ENCODE data around the gene DNAH11.
A peak's percentile ranks its signal among the peaks of the same experiment; 100 is the strongest.
"Not testable (repeated sequence)": the region's sequence is repeated elsewhere in the genome, so short reads cannot be mapped to it uniquely, and the experiment has no call there.

Gene DNAH11

DNA sequence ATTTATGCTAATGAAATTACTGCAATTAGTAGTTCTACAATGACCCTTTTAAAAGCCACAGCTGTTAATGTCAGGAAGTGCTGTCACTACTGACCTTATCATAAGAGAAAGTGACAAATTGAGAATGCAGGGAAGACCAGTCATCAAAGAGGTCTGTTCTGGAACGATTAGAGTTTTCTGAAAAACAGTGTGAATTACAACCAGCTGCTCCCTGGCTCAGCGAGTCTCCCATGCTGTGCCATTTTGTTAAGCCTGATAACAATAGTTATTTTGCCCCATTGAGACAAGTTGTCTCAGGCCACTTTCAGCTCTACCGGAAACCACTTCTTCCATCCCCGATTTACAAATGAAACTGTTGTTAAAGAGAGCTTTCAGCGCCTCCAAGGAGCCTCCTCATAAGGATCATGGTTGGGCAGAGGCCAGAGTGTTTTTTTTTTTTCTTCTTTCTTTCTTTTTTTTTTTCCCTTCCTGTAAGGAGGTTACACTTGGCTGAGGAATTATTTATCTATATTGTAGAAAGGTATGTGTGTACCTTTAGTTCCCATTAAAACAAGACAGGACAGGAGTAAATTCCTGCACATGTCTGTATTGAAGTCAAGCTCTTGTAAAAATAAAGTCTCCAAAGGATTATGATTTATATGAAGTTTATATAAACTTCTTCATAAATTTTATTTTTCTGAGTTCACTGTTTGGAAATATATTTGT is 229.2 kb downstream of the DNAH11 start:
- DNase-seq (ENCODE audit: low spot score), result peak; percentile 53

DNA sequence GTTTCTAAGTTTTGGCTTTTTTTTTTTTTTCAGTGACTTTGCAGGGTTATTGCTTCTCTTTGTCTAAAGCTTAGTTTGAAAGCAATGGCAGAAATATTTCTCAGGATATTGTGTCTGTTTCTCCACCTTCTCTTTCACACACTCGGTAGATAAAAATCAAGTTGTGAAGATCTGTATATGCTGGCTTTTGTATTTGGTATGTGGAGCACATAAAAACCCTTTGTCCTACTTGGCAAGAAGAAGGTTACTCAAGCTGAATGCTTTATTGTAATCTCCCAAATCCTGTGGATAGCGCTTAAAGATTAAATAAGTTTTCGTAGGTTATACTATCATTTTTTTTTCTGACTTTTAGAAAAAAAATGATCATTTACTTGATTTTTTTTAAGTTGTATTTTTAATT is 230.5 kb downstream of the DNAH11 start:
- peak; percentile 73 for DNase-seq (ENCODE audit: low spot score)

DNA sequence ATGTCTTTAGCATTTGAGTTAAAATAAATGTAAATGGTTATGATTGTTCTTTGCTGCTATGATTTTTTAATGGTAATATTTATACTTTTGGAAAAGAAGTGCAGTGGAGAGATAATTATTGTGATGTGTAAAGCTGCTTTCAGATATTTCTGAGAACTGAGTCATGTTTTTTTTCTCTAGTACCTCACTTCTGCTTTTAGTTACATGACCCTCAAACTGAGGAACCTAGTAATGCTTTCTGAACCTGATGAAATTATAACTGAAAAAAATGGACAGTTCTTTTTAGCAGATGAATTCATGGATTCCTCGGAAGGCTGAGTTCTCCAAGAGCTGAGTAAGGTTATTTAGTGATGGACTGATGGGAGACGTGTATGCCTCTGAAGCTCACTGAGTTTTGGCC is 235.1 kb downstream of the DNAH11 start:
- DNase-seq (ENCODE audit: low spot score), result no peak

DNA sequence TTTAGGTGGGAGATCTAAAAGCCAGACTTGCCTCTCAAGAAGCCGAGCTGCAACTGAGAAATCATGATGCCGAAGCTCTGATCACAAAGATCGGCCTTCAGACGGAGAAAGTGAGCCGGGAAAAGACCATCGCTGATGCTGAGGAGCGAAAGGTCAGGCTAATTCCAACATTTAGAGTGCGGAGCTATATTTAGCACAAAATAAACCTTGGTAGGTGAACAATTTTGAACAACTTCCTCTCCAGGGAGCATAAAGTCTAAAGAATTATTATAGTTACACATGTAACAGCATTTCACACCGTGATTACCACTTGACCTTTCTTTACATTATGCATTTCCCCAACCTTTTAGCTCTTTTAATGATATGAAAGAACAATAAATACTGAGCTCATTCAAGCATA is 236.1 kb downstream of the DNAH11 start:
- no peak for DNase-seq (ENCODE audit: low spot score)

DNA sequence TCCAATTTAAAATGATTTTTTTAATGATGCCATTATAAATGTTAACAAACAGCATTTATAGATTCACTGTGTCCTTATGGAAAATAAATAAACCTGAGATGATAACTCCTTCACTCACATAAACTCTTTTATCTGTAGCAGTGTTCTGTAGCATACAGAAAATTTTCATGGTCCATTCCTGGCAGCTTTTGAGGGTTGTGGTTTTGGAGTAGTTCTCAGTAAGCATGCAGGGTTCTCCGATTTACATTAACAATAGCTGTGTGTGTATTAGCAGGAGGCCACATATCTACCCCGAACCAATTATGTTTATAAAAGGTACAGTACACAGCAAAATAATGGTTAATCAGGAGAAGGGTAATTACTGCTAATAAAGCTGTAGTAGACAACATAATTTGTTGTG is 240.2 kb downstream of the DNAH11 start:
- DNase-seq (ENCODE audit: low spot score), result no peak

DNA sequence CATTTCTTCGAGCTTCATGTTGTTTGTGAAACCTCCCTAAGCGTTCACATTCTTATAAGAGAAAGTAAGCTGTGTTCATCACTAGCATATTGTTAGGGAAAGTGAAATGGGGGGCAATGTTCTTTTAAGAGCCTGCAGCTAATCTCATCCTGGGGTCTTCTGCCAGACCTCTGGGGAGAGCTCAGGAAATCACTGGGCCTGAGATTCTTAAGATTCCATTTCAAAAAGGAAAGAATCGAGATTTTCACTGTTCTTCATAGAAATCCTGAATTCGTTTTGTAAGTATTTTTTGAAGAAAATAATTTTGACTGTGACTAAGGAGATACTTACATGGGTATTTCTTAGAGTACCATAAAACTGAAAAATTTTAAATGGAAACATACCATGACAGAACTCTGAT is 242.2 kb downstream of the DNAH11 start:
- DNase-seq (ENCODE audit: low spot score), result no peak

DNA sequence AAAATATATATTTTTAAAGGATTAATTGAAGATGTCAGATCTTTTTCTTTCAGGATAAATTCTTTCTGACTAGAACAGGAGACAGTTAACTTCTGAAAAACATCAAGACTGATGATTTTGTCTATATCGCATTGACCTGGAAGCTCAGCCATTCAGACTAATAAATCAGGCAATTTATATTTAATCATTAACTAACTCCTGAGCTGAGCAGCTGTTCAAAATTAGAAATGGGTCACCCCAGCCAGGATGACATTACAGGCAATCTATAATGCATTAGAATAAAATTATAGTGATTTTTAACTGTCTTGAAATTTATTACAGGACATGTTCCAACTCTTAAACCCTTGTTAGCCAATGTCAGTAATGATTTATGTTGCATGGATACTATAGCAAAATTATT is 263.0 kb downstream of the DNAH11 start:
- no peak for DNase-seq (ENCODE audit: low spot score)

DNA sequence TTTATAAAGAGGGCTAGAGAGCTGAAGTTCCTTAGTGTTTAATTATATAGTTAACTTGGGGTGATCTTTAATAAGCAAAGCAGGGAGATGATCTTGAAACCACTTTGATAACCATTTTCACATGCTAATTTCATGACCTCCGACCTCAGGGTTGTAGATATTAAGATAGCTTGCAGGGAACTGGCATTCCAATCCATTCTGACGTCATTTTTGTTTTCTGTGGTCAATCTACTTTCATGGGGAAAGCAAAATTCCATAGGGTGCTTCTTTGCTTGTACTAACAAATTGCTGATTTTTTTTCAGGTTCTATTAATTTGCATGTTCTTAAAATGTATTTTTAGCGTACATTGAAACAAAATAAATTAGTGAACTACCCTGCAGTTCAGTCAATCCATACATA is 263.5 kb downstream of the DNAH11 start:
- no peak for DNase-seq (ENCODE audit: low spot score)

DNA sequence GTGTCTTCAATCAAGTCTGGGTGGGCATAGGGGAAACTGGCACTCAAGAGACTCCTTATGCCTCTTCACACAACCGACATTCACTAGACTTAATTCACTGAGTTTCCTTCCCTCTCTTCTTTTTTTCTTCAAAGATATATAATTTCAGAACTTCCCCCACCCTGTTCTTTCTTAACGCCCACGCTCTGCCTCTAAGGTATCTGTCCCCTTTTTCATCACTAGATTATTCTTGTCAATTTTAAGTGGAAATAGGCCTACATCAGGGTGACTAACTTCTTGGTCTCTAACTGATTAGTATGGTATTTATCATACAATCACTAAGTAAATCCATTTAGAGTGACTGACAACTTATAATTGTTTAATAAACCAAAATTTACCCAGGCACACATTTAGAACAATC is 276.2 kb downstream of the DNAH11 start:
- DNase-seq (ENCODE audit: low spot score), result no peak

DNA sequence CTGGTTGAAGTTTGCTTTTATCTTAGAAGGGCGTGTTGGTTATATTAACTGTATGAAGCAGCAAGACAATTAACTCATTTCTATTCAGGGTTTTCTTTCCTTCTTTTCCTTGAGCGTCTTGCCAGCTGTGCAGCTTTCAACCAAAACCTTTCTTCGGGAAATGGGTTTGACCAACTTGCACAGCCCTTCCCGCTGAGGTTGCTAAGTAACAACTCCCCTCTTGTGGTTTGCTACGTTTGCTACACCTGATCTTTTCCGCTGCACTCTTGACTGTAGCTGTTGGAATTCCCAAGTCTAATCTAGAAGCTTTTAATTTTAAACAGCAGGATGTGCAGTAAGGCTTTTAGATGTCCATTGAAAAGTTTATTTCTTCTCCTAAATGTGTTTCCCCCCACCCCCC is 286.0 kb downstream of the DNAH11 start:
- no peak for DNase-seq (ENCODE audit: low spot score)

DNA sequence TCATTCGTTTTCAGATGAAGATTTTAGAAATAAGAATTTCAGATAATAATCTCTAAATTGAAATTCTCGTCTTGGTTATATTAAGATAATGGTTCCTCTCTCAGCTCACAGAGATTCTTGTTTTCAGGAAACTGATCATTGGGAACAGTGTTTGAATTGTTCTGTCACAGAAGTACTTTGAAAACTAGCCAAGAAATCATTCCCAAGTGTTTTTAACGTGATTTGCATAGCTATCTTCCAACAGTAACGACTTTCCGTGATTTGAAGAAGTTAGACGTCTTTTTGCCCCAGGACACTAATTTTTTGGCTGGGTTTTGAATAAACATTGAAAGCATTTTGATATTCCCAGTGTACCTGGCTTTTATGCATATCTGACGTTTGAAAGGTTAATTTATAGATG is 286.9 kb downstream of the DNAH11 start:
- DNase-seq (ENCODE audit: low spot score), result no peak

DNA sequence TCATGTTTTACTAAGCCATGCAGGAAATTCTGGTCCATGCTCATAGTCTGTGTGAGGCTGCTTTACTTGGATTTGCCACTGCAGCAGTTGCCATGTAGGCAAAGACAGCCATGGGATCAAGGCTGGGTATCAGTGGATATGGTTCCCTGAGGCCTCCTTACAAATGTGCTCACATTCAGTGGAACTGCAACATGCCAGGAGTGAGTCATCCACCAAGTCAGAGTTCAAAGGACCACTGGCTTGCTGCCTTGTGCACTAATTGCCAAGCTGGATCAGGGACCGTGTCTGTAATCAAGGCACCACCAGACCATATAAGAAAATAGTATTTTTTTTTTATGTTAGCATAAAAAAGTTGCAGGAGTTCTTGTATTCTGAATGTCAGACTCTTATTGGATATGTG is 301.9 kb downstream of the DNAH11 start:
- no peak for DNase-seq (ENCODE audit: low spot score)

DNA sequence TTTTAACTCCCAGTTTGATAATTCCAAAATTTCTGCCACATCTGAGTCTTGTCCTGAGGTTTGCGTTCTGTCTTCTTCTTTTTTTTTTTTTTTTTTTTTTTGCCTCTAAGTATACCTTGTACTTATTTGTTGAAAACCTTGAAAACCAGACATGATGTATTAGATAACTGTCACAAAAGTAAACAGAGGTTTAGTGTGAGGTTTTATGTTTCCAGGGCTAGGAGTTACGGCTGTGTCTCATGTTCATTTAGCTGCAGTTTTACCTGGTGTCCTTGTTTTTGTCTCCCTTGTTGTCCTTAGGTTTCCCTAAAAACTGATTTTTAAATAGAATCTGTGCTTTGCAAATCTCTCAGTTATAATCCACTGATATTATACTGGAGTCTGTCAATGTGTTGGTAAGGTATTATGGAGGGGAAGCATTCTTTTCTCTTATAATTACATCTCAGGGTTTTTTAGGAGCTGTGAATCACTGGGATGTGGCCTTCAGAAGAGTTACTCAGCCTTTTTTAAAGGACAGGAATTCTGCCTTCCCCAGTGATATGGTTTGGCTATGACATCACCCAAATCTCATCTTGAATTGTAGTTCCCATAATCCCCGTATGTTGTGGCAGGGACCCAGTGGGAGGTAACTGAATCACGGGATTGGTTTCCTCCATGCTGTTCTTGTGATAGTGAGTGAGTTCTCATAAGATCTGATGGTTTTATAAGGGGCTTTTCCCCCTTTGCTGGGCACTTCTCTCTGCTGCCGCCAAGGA is 307.9 kb downstream of the DNAH11 start:
- DNase-seq (ENCODE audit: low spot score), result no peak

DNA sequence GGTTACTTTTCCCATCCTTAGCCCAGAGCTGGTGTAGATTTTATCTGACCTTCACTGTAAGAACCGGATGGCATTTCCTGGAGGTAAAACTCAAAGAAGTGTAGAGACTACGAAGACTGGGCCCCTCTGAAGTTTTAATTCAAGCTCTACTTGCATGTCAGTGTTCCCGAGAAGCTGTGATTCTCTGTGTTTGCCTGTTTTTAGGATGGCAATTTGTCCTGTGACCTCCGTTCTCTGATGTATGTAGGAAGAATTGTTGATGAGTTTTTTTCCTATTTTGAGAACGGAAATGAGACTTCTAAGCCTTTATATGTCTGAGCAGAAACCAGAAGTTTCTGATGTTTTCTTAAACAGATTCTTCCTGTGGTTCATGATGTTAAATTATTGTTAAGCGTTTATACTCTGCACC is 308.7 kb downstream of the DNAH11 start:
- no peak for DNase-seq (ENCODE audit: low spot score)

DNA sequence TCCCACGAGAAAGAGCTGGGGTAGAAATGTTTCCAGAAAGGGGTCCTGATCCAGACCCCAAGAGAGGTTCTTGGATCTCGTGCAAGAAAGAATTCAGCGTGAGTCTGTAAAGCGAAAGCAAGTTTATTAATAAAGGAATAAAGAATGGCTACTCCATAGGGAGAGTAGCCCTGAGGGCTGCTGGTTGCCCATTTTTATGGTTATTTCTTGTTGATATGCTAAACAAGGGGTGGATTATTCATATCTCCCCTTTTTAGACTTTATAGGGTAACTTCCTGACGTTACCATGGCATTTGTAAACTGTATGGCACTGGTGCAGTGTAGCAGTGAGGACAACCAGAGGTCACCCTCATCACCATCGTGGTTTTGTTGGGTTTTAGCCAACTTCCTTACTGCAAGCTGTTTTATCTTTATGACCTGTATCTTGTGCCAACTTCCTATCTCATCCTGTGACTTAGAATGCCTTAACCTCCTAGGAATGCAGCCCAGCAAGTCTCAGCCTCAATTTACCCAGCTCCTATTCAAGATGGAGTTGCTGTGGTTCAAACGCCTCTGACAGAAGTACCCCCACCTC is 322.9 kb downstream of the DNAH11 start:
- DNase-seq (ENCODE audit: low spot score), result not testable (repeated sequence)

DNA sequence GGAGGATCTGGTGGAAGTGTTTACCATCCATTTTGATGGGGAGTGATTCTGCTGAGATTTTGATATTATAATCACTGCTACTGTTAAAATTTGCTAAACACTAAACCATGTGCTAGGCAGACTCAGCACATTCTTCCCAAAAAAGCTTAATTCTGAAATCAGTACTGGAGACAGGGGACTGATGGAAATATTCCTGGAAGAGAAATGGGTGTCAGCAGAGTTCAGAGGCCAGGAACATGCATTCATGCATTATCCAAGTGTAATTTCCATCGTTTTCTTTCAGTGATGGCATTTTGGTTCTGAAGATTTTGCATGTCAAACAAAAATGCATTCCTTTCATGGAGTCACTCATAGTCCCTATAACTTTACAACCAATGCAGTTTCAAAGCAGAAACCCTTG is 323.9 kb downstream of the DNAH11 start:
- DNase-seq (ENCODE audit: low spot score), result no peak

DNA sequence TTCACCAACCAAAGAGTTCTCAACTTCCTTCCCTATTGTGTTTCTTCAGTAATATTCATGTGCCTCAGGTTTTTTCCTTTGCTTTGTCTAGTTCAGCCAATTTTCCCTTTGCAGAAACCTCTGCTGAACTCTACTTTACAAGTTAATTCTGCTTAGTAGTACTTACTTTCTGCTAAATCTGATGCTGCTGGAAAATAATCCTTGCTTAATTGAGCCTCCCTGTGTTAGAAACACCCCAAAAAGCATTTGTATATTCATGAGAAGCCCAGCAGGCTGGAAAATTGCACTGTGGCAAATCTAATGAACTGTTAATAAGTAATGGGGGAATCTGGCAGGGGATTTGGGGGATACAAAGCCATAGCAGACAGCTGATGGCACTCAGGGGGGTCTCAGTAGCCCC is 324.4 kb downstream of the DNAH11 start:
- DNase-seq (ENCODE audit: low spot score), result no peak

DNA sequence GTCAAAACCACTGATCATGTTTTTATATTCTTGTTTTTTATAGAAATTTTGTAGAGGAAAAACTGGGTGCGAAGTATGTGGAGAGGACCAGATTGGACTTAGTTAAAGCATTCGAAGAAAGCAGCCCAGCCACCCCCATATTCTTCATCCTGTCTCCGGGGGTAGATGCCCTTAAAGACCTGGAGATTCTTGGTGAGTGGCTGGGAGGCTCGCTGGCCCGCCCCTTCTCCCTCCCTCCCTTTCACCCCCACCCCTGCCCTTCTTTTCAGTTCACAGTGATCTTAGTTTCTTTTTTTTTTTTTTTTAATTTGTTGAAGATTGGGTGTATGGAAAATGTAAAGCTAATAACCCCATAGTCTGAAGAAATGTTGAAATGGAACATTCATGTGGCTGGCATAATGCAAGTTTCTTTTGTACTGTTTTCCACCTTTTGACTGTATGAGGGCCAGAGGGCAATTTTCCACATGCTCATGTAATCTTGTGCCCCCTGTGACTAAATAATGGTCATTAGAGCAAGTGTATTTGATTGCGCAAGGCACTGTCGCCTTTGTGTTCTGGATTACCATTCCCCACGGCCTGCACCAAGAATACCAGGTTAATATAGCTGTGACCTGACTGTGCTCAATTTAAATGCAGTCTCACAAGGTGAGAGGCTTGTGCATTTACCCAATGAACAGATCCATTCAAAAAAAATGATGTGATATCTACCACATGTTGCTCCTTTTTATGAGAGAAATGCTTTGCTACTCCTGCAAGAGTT is 325.2 kb downstream of the DNAH11 start:
- no peak for DNase-seq (ENCODE audit: low spot score)

DNA sequence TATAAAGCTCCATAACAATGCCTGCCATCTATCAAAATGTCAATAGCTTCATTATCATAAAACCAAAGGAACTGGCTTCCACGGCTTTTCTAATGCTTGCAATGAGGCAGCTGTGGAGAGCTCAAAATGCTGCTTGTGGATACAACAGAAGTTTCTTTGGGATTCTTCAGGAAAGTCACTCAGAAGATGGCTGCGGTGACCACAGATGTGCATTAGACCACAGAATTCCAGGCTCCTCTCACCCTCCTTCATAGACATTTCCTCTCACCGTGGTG is 325.7 kb downstream of the DNAH11 start:
- DNase-seq (ENCODE audit: low spot score), result no peak

DNA sequence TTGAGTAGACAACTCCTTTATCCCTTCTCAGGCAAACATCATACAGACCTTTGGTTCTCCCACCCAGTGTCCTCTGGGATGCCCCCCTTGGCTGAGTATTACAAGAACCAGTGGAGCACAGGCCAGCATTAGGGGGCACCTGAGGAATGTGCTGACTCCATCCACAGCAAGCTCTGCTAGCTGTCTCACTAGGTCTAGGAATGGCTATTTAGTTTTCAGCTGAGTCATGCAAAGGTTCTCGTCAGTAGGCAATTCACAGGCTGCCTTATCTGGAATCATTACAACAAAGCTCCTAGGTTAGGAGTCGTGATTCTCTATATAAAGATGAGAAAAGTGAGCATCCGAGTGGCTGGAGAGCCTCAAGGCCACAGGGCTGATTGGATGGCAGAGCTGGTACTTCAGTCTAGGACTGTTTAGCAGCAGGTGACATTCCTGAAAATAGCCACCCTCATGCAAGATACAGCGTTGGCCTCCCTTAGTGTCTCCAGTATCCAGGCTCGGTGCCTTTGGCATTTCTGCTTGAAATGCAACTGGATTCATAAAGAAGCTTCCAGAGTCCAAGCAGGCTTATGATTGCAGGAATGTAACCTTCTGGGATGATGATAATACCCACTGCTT is 327.1 kb downstream of the DNAH11 start:
- no peak for DNase-seq (ENCODE audit: low spot score)

DNA sequence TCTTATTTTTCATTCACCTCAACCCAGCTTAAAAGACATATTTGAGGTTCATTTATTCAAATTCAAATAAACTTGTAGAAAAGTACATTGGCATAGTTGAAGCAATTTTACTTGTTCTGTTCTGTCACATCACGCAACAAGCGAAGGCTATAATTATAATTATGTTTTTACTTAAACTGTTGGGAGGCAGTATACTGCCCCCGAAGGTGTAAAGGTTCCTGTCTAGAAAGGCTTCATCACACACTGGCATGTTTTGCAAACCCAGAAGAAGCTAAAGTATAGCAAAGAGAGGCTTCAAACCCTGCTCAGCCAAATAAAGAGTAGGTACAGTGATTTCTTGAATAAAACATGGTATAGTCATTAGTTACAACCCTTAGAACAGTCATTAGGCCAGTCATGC is 340.2 kb downstream of the DNAH11 start:
- no peak for DNase-seq (ENCODE audit: low spot score)

DNA sequence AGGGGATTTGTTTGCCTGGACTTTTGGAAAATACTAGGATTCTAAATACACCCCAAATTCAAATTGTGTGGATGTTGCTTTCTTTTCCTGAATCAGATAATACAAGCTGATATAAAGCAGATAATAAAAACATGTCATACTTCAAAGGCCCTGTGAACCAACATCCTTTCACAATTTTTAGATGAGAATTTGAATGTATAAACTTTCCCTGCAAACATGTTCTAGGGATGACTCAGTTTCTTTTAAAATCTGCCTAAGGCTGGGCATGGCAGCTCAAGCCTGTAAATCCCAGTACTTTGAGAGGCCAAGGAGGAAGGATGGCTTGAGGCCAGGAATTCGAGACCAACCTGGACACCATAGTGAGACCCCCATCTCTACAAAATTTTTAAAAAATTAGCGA is 340.7 kb downstream of the DNAH11 start:
- not testable (repeated sequence) for DNase-seq (ENCODE audit: low spot score)

DNA sequence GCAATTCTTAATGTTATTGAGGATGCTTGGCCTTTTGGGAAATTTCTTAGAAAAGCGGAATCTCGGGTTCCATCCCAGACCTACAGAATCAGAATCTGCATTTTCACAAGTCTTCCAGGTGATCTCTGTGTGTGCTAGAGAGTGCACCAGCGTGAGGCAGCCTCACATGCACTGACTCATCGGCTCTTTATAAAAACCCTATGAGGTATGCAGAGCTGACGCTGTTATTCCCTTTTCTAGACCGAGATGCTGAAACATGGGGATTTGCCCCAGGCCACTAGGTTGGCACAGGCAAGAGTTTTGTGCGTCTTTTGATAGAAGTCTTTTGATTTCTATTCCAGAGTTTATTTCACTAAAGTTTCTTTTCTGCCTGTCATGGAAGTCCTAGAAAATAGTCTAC is 341.7 kb downstream of the DNAH11 start:
- DNase-seq (ENCODE audit: low spot score), result no peak

Measured in Ammon's horn (tissue), 1 donor.